Keratinocyte (primary cell): ENCODE data around the gene FAT1. TPM values are rescaled to one million over a fixed set of nuclear protein-coding genes. Genes with fewer than 3 reads are reported as not detected.

ENCODE experiments used
- DNase-seq: peaks from one replicate; pipeline ENCODE4 v3.0.0-alpha.2; 2011; ENCODE audit warnings: low read depth, missing footprints, low spot score
- FAIRE-seq: peaks from 2 replicates; lab custom pipeline; 2011; peaks lifted over from hg19 to GRCh38; lab: Jason Lieb, UNC
- H2AFZ ChIP-seq: 2 replicates; pipeline ENCODE4 v1.6.0; 2012; ENCODE audit warnings: low read length, control low read depth, inconsistent platforms; ENCODE audit not compliant: control insufficient read depth
- H3K27ac ChIP-seq: 2 replicates; pipeline ENCODE4 v1.5.1; 2011; ENCODE audit warnings: low read length; ENCODE audit not compliant: control insufficient read depth, insufficient read depth
- H3K27me3 ChIP-seq: 3 replicates; pipeline ENCODE4 v1.6.0; 2011; ENCODE audit warnings: low read length; ENCODE audit not compliant: control insufficient read depth, insufficient read depth; ENCODE audit errors: extremely low read depth
- H3K36me3 ChIP-seq, 2 experiments: 2 replicates in 1 of 2; 3 replicates in 1 of 2; pipeline ENCODE4 v1.5.1; 2011; ENCODE audit warnings: low read length in 2 of 2, mild to moderate bottlenecking in 1 of 2; ENCODE audit not compliant: control insufficient read depth in 2 of 2, insufficient read depth in 2 of 2; ENCODE audit errors: extremely low read depth in 1 of 2
- H3K4me1 ChIP-seq: 3 replicates; pipeline ENCODE4 v1.5.1; 2011; ENCODE audit warnings: low read length; ENCODE audit not compliant: control insufficient read depth, insufficient read depth; ENCODE audit errors: extremely low read depth
- H3K4me2 ChIP-seq: 3 replicates; pipeline ENCODE4 v1.6.0; 2011; ENCODE audit warnings: low read depth, low read length; ENCODE audit not compliant: control insufficient read depth, insufficient read depth; ENCODE audit errors: extremely low read depth
- H3K4me3 ChIP-seq, 3 experiments: fragments of 200-600 bp in 1 of 3; sonication (generic) in 1 of 3; 2 replicates in 2 of 3; 3 replicates in 1 of 3; pipeline ENCODE4 v1.5.1; 2011 to 2016; ENCODE audit warnings: low read length in 3 of 3, mild to moderate bottlenecking in 3 of 3, control low read depth in 2 of 3, inconsistent platforms in 1 of 3, low read depth in 1 of 3, mixed read lengths in 1 of 3, mixed run types in 1 of 3, moderate library complexity in 1 of 3; ENCODE audit not compliant: control insufficient read depth in 2 of 3, insufficient read depth in 2 of 3; ENCODE audit errors: extremely low read depth in 1 of 3
- H3K79me2 ChIP-seq: 2 replicates; pipeline ENCODE4 v1.6.0; 2012; ENCODE audit warnings: low read length; ENCODE audit not compliant: control insufficient read depth, insufficient read depth
- H3K9ac ChIP-seq: 3 replicates; pipeline ENCODE4 v1.6.0; 2011; ENCODE audit warnings: low read length; ENCODE audit not compliant: control insufficient read depth, insufficient read depth; ENCODE audit errors: extremely low read depth
- H3K9me1 ChIP-seq: 3 replicates; pipeline ENCODE4 v1.6.0; 2011; ENCODE audit warnings: low read length; ENCODE audit not compliant: control insufficient read depth, insufficient read depth; ENCODE audit errors: extremely low read depth
- H3K9me3 ChIP-seq: 2 replicates; pipeline ENCODE4 v1.5.1; 2012; ENCODE audit warnings: low read depth, low read length; ENCODE audit not compliant: control insufficient read depth
- H4K20me1 ChIP-seq: 3 replicates; pipeline ENCODE4 v1.6.0; 2011; ENCODE audit warnings: low read length; ENCODE audit not compliant: control insufficient read depth, insufficient read depth; ENCODE audit errors: extremely low read depth
- EZH2 ChIP-seq: IDR thresholded peaks from one replicate; pipeline ENCODE4 v1.6.1; 2012; ENCODE audit warnings: inconsistent platforms, mild to moderate bottlenecking, low read length, moderate library complexity
- dilution Hi-C: fragments of 300-500 bp; cut with MboI; formaldehyde crosslinking; loops from one replicate; pipeline ENCODE4 v1.7.0; 2020; ENCODE audit warnings: low sequenced_read_pairs; ENCODE audit not compliant: extremely low pct_ligation_motif_present
- polyA plus RNA-seq, 5 experiments: library from polyadenylated mRNA; depleted of rRNA in 3 of 5; stranded (reverse) in 3 of 5; stranded (forward) in 1 of 5; unstranded in 1 of 5; fragments of >200 nt; gene quantifications; 1 replicate in 1 of 5; 2 replicates in 3 of 5; 3 replicates in 1 of 5; pipeline versions ENCODE4 v1.2.1 to v1.2.3, GENCODE V29; 2011 to 2012; ENCODE audit warnings: missing spikeins in 2 of 5, low read depth in 1 of 5, low replicate concordance in 1 of 5
- TF ChIP-seq, protein P1 (sequence below), 3 experiments: IDR thresholded peaks in 1 of 3; conservative IDR thresholded peaks in 1 of 3; optimal IDR thresholded peaks in 1 of 3; 2 replicates in 2 of 3; 3 replicates in 1 of 3; pipeline versions ENCODE3 to v1.5.1; 2011; ENCODE audit warnings: low read length in 3 of 3, mild to moderate bottlenecking in 3 of 3, moderate library complexity in 2 of 3, control low read depth in 1 of 3, inconsistent platforms in 1 of 3; ENCODE audit not compliant: insufficient read depth in 2 of 3; ENCODE audit errors: extremely low read depth in 1 of 3

The FAT1 gene
- polyA plus RNA-seq, 1 donor (not counting 4 experiments of a cell fraction or from before 2014, with no cell fraction given): 329 TPM

GRCh38 chr4:186630128-186630527 is 93.5 kb downstream of the FAT1 start:
- FAIRE-seq: no peak
- peaks cover 2% of the 10 kb centered on the region for H3K9me1 ChIP-seq
- TF ChIP-seq EZH2: no peak
- TF ChIP-seq, protein P1, sequence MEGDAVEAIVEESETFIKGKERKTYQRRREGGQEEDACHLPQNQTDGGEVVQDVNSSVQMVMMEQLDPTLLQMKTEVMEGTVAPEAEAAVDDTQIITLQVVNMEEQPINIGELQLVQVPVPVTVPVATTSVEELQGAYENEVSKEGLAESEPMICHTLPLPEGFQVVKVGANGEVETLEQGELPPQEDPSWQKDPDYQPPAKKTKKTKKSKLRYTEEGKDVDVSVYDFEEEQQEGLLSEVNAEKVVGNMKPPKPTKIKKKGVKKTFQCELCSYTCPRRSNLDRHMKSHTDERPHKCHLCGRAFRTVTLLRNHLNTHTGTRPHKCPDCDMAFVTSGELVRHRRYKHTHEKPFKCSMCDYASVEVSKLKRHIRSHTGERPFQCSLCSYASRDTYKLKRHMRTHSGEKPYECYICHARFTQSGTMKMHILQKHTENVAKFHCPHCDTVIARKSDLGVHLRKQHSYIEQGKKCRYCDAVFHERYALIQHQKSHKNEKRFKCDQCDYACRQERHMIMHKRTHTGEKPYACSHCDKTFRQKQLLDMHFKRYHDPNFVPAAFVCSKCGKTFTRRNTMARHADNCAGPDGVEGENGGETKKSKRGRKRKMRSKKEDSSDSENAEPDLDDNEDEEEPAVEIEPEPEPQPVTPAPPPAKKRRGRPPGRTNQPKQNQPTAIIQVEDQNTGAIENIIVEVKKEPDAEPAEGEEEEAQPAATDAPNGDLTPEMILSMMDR (optimal IDR thresholded peaks at IDR 0.05 in 1 of 3, IDR thresholded peaks at IDR 0.05 in 1 of 3, conservative IDR thresholded peaks at IDR 0.05 in 1 of 3; ENCODE audit: extremely low read depth in 1 of 3, insufficient read depth in 2 of 3, low read length in 3 of 3): no peak
- H3K4me1 ChIP-seq: no peaks in the 10 kb centered on the region
- H3K4me2 ChIP-seq: no peak overlapping the region
- H2AFZ ChIP-seq: no peak overlapping the region
- peaks cover 41 to 63% of the 10 kb centered on the region in 2 experiments for H3K36me3 ChIP-seq
- dilution Hi-C loops: no loop called here
- peaks cover 25% of the 10 kb centered on the region for H4K20me1 ChIP-seq
- no peak overlapping the region for H3K4me3 ChIP-seq
- no peaks in the 10 kb centered on the region for H3K27me3 ChIP-seq
- H3K27ac ChIP-seq: no peak overlapping the region
- DNase-seq: no peak
- no peaks in the 10 kb centered on the region for H3K9me3 ChIP-seq
- H3K79me2 ChIP-seq: peaks cover 55% of the 10 kb centered on the region
- no peak overlapping the region for H3K9ac ChIP-seq

DNA sequence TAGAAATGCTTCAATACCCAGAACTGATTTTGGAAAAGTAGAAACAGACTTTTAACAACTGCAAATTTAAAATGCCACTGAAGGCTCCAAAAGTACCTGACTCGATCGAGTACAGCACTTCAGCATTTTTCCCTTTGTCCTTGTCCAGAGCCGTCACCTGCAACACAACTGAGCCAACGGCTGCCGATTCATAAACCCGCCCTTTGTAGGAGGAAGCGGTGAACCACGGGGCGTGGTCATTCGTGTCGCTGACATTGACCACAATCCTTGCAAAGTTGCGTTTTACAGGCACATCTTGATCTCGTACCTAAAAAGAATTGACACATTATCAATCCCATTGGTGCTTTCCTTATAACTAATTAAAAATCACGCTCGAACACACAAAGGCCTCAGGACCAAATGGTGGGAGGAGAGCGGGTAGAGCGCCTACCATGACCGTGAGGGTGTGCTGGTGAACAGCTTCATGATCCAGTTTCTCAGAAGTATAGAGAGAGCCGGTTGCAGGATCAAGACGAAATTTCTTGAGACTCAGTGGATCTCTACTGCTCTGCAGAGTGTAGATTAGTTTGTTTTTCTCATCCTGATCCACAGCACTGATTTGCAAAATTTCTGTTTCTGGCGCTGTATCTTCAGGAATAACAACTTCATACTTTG is 95.5 kb downstream of the FAT1 start:
- H4K20me1 ChIP-seq: peaks cover 30% of the 10 kb centered on the region
- FAIRE-seq (no peak), DNase-seq (no peak)
- no peak overlapping the region for H3K27ac ChIP-seq
- H3K4me2 ChIP-seq: no peak overlapping the region
- no peaks in the 10 kb centered on the region for H3K27me3 ChIP-seq
- H3K79me2 ChIP-seq: peaks cover 60% of the 10 kb centered on the region
- H3K9me1 ChIP-seq: peaks cover 2% of the 10 kb centered on the region
- no peaks in the 10 kb centered on the region for H3K9me3 ChIP-seq
- dilution Hi-C loops: no loop called here
- H3K4me3 ChIP-seq: no peak overlapping the region
- no peak for TF ChIP-seq EZH2
- TF ChIP-seq, protein P1 (optimal IDR thresholded peaks at IDR 0.05 in 1 of 3, IDR thresholded peaks at IDR 0.05 in 1 of 3, conservative IDR thresholded peaks at IDR 0.05 in 1 of 3; ENCODE audit: extremely low read depth in 1 of 3, insufficient read depth in 2 of 3, low read length in 3 of 3): no peak
- no peaks in the 10 kb centered on the region for H3K4me1 ChIP-seq
- H3K9ac ChIP-seq: no peak overlapping the region
- H2AFZ ChIP-seq: no peak overlapping the region
- H3K36me3 ChIP-seq: peaks cover 37 to 58% of the 10 kb centered on the region in 2 experiments
